Measurements from ENCODE around the gene PTPRG.

DNA sequence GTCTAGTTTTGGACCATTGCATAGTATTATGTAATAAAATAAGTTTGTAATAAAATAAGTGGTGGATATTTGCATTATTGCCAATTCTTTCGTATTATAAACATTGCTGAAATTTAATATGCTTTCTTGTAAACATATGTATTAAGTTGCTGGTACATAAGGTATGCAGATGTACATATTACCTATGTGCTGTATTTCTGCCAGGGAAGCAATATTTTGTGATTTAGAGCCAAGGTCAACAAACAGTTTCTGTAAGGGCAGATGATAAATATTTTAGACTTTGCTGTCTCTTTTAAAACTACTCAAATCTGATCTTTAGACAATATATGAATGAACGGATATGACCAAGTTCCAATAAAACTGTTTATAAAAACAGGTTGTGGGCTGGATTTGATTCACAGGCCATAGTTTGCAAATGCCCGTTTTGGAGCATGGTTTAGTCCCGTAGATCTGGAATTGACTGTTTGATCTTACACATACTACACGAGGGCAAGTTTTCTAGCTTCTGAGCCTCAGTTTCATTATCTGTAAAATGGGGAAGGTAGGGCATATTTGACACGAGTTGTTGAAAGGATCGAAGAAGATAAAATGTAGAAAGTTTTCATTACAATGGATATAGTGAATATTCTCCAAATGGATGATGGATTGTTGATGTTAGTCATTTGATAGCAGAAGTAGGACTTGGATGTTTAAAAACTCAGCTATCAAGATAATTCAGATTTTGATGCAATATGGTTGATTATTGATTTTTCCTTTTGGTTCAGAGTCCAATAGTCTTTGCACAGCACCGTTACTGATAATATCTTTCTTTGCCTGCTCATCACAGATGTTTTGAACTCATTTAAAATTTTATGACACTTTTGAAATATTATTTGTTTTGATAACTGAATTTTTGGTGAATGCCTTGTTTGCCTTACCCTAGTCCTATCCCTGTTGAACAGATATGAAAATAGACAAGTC, 417.4 kb downstream of the PTPRG start:
- TF ChIP-seq, protein P1, sequence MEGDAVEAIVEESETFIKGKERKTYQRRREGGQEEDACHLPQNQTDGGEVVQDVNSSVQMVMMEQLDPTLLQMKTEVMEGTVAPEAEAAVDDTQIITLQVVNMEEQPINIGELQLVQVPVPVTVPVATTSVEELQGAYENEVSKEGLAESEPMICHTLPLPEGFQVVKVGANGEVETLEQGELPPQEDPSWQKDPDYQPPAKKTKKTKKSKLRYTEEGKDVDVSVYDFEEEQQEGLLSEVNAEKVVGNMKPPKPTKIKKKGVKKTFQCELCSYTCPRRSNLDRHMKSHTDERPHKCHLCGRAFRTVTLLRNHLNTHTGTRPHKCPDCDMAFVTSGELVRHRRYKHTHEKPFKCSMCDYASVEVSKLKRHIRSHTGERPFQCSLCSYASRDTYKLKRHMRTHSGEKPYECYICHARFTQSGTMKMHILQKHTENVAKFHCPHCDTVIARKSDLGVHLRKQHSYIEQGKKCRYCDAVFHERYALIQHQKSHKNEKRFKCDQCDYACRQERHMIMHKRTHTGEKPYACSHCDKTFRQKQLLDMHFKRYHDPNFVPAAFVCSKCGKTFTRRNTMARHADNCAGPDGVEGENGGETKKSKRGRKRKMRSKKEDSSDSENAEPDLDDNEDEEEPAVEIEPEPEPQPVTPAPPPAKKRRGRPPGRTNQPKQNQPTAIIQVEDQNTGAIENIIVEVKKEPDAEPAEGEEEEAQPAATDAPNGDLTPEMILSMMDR (IDR thresholded peaks at IDR 0.05; ENCODE audit: insufficient read depth, low read depth, low read length), result no peak
- TF ChIP-seq EZH2 (IDR thresholded peaks at IDR 0.05; ENCODE audit: insufficient read depth, low read length), result no peak
